Measurements from ENCODE around the gene P2RX2.

Gene P2RX2

GRCh38 chr12:132617822-132618682 is 524 bp upstream of the P2RX2 start:
- in situ Hi-C loops (cut with HindIII; ENCODE audit: low sequenced_read_pairs), result loop anchor here (25.0 kb wide), 1 partner anchor 206 kb away; no protein-coding TSS in a partner anchor

DNA sequence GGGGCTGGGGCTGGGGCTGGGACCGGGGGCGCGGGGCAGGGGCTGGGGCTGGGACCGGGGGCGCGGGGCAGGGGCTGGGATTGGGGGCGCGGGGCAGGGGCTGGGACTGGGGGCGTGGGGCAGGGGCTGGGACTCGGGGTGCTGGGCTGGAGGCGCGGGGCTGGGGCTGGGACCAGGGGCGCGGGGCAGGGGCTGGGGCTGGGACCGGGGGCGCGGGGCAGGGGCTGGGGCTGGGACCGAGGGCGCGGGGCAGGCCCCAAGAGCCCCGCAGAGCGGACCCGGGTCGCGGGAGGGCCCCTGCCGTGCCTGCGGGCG is 452 bp downstream of the P2RX2 start:
- in situ Hi-C loops (cut with HindIII; ENCODE audit: low sequenced_read_pairs), result loop anchor here (25.0 kb wide), 1 partner anchor 207 kb away; no protein-coding TSS in a partner anchor

- in situ Hi-C loops (cut with HindIII; ENCODE audit: low sequenced_read_pairs), result loop anchor here (25.0 kb wide), 1 partner anchor 207 kb away; no protein-coding TSS in a partner anchor
These were observed 973 bp downstream of the P2RX2 start for GRCh38 chr12:132619386-132620112.

DNA sequence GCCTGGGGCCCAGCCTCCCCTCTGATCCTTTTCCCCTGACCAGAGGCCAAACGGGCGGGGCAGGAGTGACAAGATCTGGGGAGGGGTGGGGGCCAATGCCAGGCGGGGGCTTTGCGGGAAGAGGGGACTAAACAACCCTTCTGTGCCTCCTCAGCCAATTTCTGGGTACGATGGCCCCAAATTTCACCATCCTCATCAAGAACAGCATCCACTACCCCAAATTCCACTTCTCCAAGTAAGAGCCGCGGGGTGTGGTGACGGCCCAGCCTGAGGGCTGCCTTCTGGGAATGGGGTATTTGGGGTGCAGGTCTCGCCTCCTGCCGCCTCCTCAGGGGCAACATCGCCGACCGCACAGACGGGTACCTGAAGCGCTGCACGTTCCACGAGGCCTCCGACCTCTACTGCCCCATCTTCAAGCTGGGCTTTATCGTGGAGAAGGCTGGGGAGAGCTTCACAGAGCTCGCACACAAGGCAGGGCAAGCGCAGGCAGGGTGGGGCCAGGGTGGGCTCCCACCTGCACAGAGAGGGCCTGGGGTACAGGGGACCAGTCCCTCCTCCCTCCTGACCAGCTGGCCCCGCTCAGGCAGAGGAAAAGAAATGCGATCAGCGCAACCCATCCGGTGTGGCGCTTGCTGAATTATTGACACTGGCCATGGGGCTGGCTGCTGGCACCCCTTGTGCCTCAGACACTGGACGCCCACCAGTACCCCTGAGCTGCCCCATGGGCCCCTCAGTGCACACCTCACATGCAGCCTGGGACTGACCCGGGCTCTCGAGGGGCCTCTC is 1.7 kb downstream of the P2RX2 start:
- in situ Hi-C loops (cut with HindIII; ENCODE audit: low sequenced_read_pairs), result loop anchor here (25.0 kb wide), 1 partner anchor 208 kb away; no protein-coding TSS in a partner anchor

GRCh38 chr12:132620899-132621656 is 2.5 kb downstream of the P2RX2 start:
- in situ Hi-C loops (cut with HindIII; ENCODE audit: low sequenced_read_pairs), result loop anchor here (25.0 kb wide), 1 partner anchor 209 kb away; no protein-coding TSS in a partner anchor

DNA sequence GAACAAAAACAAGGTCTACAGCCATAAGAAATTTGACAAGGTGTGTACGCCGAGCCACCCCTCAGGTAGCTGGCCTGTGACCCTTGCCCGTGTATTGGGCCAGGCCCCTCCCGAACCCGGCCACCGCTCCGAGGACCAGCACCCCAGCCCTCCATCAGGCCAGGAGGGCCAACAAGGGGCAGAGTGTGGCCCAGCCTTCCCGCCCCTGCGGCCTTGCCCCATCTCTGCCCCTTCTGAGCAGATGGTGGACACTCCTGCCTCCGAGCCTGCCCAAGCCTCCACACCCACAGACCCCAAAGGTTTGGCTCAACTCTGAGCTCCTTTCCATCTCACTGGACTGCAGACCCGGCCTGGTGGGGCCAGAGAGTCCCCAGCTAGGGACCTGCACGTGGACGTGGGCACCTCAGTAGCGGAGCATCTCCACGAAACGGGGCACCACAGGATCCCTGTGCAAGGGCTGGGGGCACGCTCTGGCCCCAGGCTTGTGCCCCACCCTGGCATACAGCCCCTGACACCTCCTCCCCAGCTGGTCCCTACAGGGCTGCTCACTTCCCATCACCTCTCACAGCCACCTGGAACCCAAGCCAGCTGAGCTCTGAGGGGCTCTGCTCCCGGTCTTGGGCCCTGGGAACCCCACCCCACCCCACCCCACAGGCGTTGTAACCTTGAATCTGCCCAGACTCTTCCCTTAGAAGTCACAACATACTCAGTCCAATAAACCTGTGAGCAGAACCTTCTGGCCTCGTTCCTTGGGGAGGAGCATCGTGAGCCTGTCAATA is 3.3 kb downstream of the P2RX2 start:
- in situ Hi-C loops (cut with HindIII; ENCODE audit: low sequenced_read_pairs), result loop anchor here (25.0 kb wide), 1 partner anchor 210 kb away; no protein-coding TSS in a partner anchor

DNA sequence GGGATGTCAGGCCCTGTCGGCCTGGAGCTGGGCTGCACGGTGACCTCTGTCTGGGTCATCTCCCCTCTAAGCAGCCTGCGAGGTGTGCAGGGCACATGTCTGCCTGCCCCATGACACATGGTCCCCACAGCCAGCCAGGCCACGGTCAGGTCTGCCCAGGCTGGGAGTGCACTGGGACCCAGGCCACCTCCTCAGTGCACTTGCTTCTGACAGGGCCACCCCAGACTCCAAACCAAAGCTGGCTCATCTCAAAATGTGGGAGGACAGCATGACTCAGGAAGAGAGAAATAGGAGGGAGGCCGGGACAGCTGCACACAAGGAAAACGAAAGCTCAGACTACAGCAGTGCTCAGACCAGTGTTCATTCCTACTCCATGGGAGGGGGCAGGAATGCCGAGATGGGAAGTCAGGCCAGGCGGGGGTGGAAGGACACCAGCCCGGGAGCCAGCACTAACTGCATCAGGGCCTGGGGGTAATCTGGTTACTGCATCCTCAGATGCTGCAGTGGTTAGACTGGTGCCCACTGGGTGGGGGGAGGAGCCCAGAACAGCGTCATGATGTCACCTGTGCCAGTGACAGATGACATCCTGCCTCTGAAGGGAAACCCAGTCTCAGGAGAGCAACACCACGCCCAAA is 4.0 kb downstream of the P2RX2 start:
- in situ Hi-C loops (cut with HindIII; ENCODE audit: low sequenced_read_pairs), result loop anchor here (25.0 kb wide), 1 partner anchor 210 kb away; no protein-coding TSS in a partner anchor

DNA sequence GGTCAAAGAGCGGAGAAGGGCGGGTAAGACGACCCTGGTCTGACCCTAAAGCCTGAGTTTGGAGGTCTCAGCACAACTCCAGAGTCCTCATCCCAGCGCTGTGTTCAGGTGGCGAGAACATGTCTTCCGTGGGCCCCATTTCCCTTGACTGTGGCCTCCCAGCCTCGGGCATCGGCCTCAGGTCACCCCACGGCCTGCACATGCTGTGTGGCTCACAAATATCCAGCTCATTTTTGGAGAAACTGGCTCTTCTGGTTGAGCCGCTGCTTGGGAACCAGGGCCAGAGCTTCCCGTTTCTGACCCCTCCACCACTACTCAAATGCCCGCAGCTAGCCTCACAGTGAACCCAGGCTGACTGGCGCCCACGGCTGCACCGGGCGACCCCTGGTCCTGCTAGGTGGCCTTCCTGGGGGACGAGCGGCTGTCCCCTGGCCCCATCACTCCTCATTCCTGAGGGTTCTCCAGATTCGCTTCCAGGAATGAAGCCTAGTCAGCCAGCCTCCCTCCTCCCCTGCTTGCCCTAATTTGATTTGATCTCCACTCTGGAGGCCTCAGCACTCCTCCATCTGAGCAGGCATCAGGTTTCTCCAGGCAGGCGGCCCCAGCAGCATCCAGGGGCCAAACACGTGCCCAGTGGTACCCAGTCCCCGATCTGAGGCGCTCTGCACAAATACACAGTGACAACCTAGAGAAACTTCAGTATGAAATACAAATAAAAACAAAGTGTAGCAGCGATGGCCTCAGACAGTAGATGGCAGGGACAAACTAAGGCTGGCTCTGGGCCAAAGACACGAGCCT is 4.7 kb downstream of the P2RX2 start:
- in situ Hi-C loops (cut with HindIII; ENCODE audit: low sequenced_read_pairs), result loop anchor here (25.0 kb wide), 1 partner anchor 211 kb away; no protein-coding TSS in a partner anchor

- in situ Hi-C loops (cut with HindIII; ENCODE audit: low sequenced_read_pairs), result loop anchor here (25.0 kb wide), 1 partner anchor 212 kb away; no protein-coding TSS in a partner anchor
These were observed 5.7 kb downstream of the P2RX2 start for GRCh38 chr12:132624186-132624855.

DNA sequence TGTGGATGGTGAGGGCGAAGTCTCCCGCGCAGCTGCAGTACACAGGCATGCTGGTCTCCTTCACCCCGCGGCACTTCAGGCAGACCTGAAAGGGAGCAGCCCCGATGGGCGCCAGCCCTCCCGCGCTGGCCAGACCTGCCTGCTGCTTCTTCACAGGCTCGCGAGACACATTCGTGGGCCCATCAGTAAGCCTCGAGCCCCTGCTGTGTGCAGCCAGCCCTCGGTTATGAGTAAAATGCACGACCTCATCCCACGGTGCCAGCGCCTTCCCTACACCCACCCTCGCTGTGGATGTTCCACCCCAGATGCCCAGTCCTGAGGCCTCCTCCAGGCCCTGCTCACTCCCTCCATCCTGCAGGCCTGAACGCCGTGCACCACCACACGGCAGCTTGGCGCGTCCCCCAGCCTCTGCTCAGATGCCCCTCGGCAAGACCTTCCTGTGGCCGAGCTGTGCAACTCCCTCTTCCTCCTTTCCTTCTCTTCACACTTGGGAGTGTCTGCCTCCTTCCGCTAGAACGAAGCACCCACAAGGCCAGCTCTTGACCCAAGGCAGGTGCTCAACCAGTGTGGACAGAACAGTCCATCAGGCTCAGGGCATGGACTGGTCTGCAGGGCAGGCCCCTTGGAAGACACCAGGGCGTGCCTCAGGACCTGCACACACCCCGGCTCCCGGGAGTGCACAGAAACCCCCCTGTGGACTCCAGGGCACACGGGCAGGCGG is 6.5 kb downstream of the P2RX2 start:
- in situ Hi-C loops (cut with HindIII; ENCODE audit: low sequenced_read_pairs), result loop anchor here (25.0 kb wide), 1 partner anchor 213 kb away; no protein-coding TSS in a partner anchor

DNA sequence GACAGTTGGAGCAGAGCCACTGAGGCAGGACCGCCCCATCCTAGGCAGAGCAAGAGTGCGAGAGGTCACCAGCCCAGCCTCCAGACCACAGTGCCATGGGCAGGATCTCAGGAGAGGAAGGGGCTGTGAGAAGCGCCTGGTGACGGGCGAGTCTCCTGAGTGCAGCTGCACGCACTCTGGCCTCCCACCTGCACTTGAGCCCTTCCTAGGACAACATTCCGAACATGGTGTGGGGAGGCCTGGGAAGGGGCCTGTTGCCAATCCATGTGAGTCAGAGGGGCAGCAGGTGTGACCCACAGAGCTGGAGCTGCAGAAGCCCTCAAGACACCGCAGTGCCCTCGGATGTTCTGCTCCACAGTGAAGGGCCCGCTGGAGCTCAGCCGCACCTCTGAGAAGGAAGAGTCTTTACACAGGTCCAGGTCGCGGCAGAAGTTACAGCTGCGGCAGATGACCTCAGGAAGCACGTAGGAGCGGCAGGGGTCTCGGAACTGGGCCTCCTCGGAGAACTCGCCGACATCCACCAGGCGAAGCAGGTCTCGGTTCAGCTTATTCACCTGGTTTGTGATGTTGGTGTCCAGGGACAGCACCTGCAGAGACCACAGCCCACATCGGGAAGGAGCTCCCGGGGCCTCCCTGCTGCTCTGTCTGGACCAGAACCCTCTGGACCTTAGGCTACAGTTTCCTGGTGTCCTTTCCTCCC is 7.3 kb downstream of the P2RX2 start:
- in situ Hi-C loops (cut with HindIII; ENCODE audit: low sequenced_read_pairs), result no loop called here

DNA sequence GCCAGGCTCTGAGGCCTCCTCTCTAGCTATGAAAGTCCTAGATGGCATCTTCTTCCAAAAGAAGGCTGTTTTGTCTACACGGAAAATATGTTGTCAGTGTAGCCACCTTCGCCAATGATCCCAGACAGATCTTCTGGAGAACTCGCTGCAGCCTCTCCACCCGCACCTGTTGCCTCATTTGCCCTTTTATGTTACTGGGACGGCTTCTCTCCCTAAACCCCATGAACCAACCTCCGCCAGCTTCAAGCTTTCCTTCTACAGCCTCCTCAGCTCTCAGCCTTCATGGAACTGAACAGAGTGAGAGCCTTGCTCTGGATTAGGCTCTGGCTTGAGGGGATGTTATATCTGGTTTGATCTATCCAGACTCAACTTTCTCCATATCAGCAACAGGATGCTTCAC is 10.8 kb downstream of the P2RX2 start:
- in situ Hi-C loops (cut with HindIII; ENCODE audit: low sequenced_read_pairs), result no loop called here

GRCh38 chr12:132630672-132631071 is 12.1 kb downstream of the P2RX2 start:
- in situ Hi-C loops (cut with HindIII; ENCODE audit: low sequenced_read_pairs), result no loop called here

GRCh38 chr12:132631666-132632065 is 13.1 kb downstream of the P2RX2 start:
- in situ Hi-C loops (cut with HindIII; ENCODE audit: low sequenced_read_pairs), result no loop called here

- in situ Hi-C loops (cut with HindIII; ENCODE audit: low sequenced_read_pairs), result no loop called here
These were observed 14.1 kb downstream of the P2RX2 start for GRCh38 chr12:132632521-132633228.

GRCh38 chr12:132633398-132633797 is 14.8 kb downstream of the P2RX2 start:
- in situ Hi-C loops (cut with HindIII; ENCODE audit: low sequenced_read_pairs), result no loop called here
